ENCODE data around the gene RECQL5. TPM values are rescaled to one million over a fixed set of nuclear protein-coding genes. Genes with fewer than 3 reads are reported as not detected.
"Not testable (repeated sequence)": the region's sequence is repeated elsewhere in the genome, so short reads cannot be mapped to it uniquely, and the experiment has no call there.

The RECQL5 gene
- total RNA-seq, 1 experiment from 2014 or later = 67.0 TPM

DNA sequence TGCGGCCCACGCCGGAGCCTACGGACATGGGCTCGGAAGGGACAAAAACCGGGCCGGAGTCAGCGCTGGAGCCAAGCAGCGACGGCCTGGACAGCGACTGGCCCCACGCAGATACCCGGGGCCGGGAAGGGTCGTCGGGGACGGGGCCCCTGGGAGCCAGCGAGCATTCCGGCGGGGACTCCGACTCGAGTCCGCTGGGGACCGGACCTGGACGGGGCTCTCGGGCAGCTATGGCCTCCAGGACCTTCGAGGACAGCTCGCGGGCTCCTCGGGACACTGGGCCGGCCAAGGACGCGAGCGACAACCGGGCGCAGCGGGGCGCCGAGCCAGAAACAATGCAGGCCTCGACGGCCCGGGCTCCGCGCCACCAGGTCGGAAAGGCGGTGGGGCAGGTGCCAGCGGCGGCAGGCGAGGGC lies 78.3 kb downstream of the RECQL5 start:
- no peak overlapping the region for H3K4me3 Mint-ChIP-seq (ENCODE audit: unreplicated experiment)
- POLR2A ChIA-PET = interaction anchor here (1.3 kb wide), 1 partner anchor 62 kb away, joined by 3 read pairs; no protein-coding TSS in a partner anchor

GRCh38 chr17:75587675-75588595 lies 79.0 kb downstream of the RECQL5 start, which contains the start of gene MYO15B:
MYO15B (plus strand) TSS chr17:75587800; CDS start chr17:75588058, 258 bp downstream.
- no peak within 1 kb of the TSS for H3K4me3 Mint-ChIP-seq (ENCODE audit: unreplicated experiment)
- Histone ChIP-seq H3K4me3 (ENCODE audit: low read depth, low read length) (no peak within 1 kb of the TSS), H3K27me3 (replicated peaks; ENCODE audit: control insufficient read depth, insufficient read depth, low read length) (no peaks in the 10 kb centered on the region), H3K4me1 (peaks cover 14% of the 10 kb centered on the region), H3K36me3 (ENCODE audit: control insufficient read depth, insufficient read depth, low read length) (no peaks in the 10 kb centered on the region), H3K9me3 (no peaks in the 10 kb centered on the region)
- intact Hi-C loops (cut with micrococcal nuclease; ENCODE audit: unreplicated experiment) = loop anchor here (2.0 to 5.0 kb wide), 2 partner anchors 61 to 73 kb away; partner anchors contain the start of genes CASKIN2 and LLGL2
- H3K36me3 Mint-ChIP-seq (ENCODE audit: insufficient read depth, unreplicated experiment) = peaks cover 5% of the 10 kb centered on the region
- ChIA-PET CTCF (interaction anchor here (0.8 kb wide), 1 partner anchor 23 kb away, joined by 5 read pairs; no protein-coding TSS in a partner anchor), POLR2A (interaction anchor here (1.3 kb wide), 1 partner anchor 61 kb away, joined by 3 read pairs; no protein-coding TSS in a partner anchor)
- H3K4me1 Mint-ChIP-seq (ENCODE audit: low read depth, unreplicated experiment) = no peaks in the 10 kb centered on the region
- H3K27ac Mint-ChIP-seq (ENCODE audit: unreplicated experiment) = no peak within 1 kb of the TSS
- DNase-seq = no peak
- BruUV-seq (replicated peaks) = no TSS peak
- H3K27me3 Mint-ChIP-seq (ENCODE audit: insufficient read depth, unreplicated experiment) = no peaks in the 10 kb centered on the region
- TF ChIP-seq CTCF (IDR thresholded peaks at IDR 0.05; ENCODE audit: insufficient read depth in 1 of 2, low read depth in 1 of 2, low read length in 1 of 2, severe bottlenecking in 1 of 2, unreplicated experiment in 1 of 2) = no peak
- H3K9me3 Mint-ChIP-seq (ENCODE audit: unreplicated experiment) = no peaks in the 10 kb centered on the region

More for the DNA sequence above, 78.3 kb downstream of the RECQL5 start:
- no peaks in the 10 kb centered on the region for H3K36me3 ChIP-seq (ENCODE audit: control insufficient read depth, insufficient read depth, low read length)
- H3K27me3 ChIP-seq (replicated peaks; ENCODE audit: control insufficient read depth, insufficient read depth, low read length) = no peaks in the 10 kb centered on the region
- CTCF ChIA-PET = interaction anchor here (0.8 kb wide), 1 partner anchor 24 kb away, joined by 5 read pairs; no protein-coding TSS in a partner anchor
- DNase-seq = no peak
- H3K4me1 ChIP-seq = peaks cover 14% of the 10 kb centered on the region
- no peak overlapping the region; the same call in 1 of the 2 replicates for H3K4me3 ChIP-seq (ENCODE audit: low read depth, low read length)
- Mint-ChIP-seq H3K27me3 (ENCODE audit: insufficient read depth, unreplicated experiment) (no peaks in the 10 kb centered on the region), H3K27ac (ENCODE audit: unreplicated experiment) (no peak overlapping the region), H3K9me3 (ENCODE audit: unreplicated experiment) (no peaks in the 10 kb centered on the region), H3K36me3 (ENCODE audit: insufficient read depth, unreplicated experiment) (peaks cover 5% of the 10 kb centered on the region), H3K4me1 (ENCODE audit: low read depth, unreplicated experiment) (no peaks in the 10 kb centered on the region)
- H3K9me3 ChIP-seq = no peaks in the 10 kb centered on the region
- intact Hi-C loops (cut with micrococcal nuclease; ENCODE audit: unreplicated experiment) = loop anchor here (2.0 to 5.0 kb wide), 2 partner anchors 61 to 74 kb away; partner anchors contain the start of genes CASKIN2 and LLGL2
- BruUV-seq (replicated peaks) = no TSS peak
- no peak for TF ChIP-seq CTCF (IDR thresholded peaks at IDR 0.05; ENCODE audit: insufficient read depth in 1 of 2, low read depth in 1 of 2, low read length in 1 of 2, severe bottlenecking in 1 of 2, unreplicated experiment in 1 of 2)

- Mint-ChIP-seq H3K27me3 (ENCODE audit: insufficient read depth, unreplicated experiment) (no peaks in the 10 kb centered on the region), H3K36me3 (ENCODE audit: insufficient read depth, unreplicated experiment) (peaks cover 15% of the 10 kb centered on the region), H3K4me1 (ENCODE audit: low read depth, unreplicated experiment) (no peaks in the 10 kb centered on the region), H3K4me3 (ENCODE audit: unreplicated experiment) (no peak overlapping the region), H3K9me3 (ENCODE audit: unreplicated experiment) (peaks cover 11% of the 10 kb centered on the region), H3K27ac (ENCODE audit: unreplicated experiment) (no peak overlapping the region)
- no peak for DNase-seq
- no peaks in the 10 kb centered on the region for H3K36me3 ChIP-seq (ENCODE audit: control insufficient read depth, insufficient read depth, low read length)
- TF ChIP-seq CTCF (IDR thresholded peaks at IDR 0.05; ENCODE audit: insufficient read depth in 1 of 2, low read depth in 1 of 2, low read length in 1 of 2, severe bottlenecking in 1 of 2, unreplicated experiment in 1 of 2) = no peak
- no peaks in the 10 kb centered on the region for H3K27me3 ChIP-seq (replicated peaks; ENCODE audit: control insufficient read depth, insufficient read depth, low read length)
- no TSS peak for BruUV-seq (replicated peaks)
- ChIA-PET POLR2A (no interaction called here), CTCF (interaction anchor here (1.0 to 1.3 kb wide), 2 partner anchors 28 to 68 kb away, joined by 3 to 4 read pairs; partner anchors contain the start of gene TSEN54)
- intact Hi-C loops (cut with micrococcal nuclease; ENCODE audit: unreplicated experiment) = loop anchor here (5.0 kb wide), 1 partner anchor 58 kb away; the partner anchor contains the start of gene LLGL2
- peaks cover 11% of the 10 kb centered on the region for H3K4me1 ChIP-seq
- no peak overlapping the region for H3K4me3 ChIP-seq (ENCODE audit: low read depth, low read length)
- no peaks in the 10 kb centered on the region for H3K9me3 ChIP-seq
Observed at GRCh38 chr17:75584849-75585175, 82.1 kb downstream of the RECQL5 start.

GRCh38 chr17:75583197-75583596 lies 83.8 kb downstream of the RECQL5 start:
- POLR2A ChIA-PET; H3K27me3 ChIP-seq (replicated peaks; ENCODE audit: control insufficient read depth, insufficient read depth, low read length); H3K4me3 Mint-ChIP-seq (ENCODE audit: unreplicated experiment); intact Hi-C loops (cut with micrococcal nuclease; ENCODE audit: unreplicated experiment); H3K9me3 ChIP-seq; H3K27ac Mint-ChIP-seq (ENCODE audit: unreplicated experiment); H3K4me3 ChIP-seq (ENCODE audit: low read depth, low read length); DNase-seq; H3K4me1 ChIP-seq; BruUV-seq (replicated peaks); H3K36me3 ChIP-seq (ENCODE audit: control insufficient read depth, insufficient read depth, low read length); H3K4me1 Mint-ChIP-seq (ENCODE audit: low read depth, unreplicated experiment); H3K27me3 Mint-ChIP-seq (ENCODE audit: insufficient read depth, unreplicated experiment): not testable (repeated sequence)
- Mint-ChIP-seq H3K9me3 (ENCODE audit: unreplicated experiment) (peaks cover 11% of the 10 kb centered on the region), H3K36me3 (ENCODE audit: insufficient read depth, unreplicated experiment) (peaks cover 23% of the 10 kb centered on the region)
- CTCF ChIA-PET = interaction anchor here (0.6 to 1.0 kb wide), 4 partner anchors 18 to 58 kb away, joined by 3 to 5 read pairs (median 4); partner anchors contain the start of gene LLGL2

All from Caco-2 (cell line).